ENCODE measurements around the gene LRRC49. TPM values are rescaled to one million over a fixed set of nuclear protein-coding genes. Genes with fewer than 3 reads are reported as not detected.

The LRRC49 gene
- total RNA-seq, 2 experiments from 2014 or later, result not detected

DNA sequence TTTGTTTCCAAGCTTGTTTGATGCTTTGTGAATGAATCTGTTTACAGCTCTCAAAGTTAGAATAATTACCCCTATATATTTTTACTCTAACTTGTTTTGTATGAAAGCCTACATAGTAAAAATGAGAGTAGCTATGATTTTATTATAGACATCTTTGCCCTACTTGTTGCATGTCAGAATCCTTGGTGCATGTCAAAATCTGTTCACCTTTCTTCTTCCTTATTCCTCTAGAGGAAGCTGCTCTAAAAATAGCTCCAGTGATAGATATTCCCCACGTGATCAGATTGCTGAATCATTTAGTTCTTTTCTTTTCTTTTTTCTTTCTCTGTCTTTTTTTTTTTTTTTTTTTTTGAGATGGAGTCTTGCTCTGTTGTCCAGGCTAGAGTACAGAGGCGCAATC, 39.8 kb downstream of the LRRC49 start:
- ChIA-PET POLR2A (no interaction called here), CTCF (ENCODE audit: unreplicated experiment) (no interaction called here)
- H3K9me3 ChIP-seq (ENCODE audit: low read length), result no peaks in the 10 kb centered on the region

GRCh38 chr15:70933411-70933810, 40.8 kb downstream of the LRRC49 start:
- Histone ChIP-seq H4K20me1 (ENCODE audit: insufficient read depth, low read length) (no peaks in the 10 kb centered on the region), H3K36me3 (ENCODE audit: insufficient read depth, low read length) (no peaks in the 10 kb centered on the region), H3K4me2 (ENCODE audit: low read length) (no peak overlapping the region), H3K79me2 (ENCODE audit: insufficient read depth, low read depth, low read length) (no peaks in the 10 kb centered on the region), H3K27ac (ENCODE audit: low read depth, low read length, poor library complexity, severe bottlenecking) (no peak overlapping the region), H3K9me3 (ENCODE audit: low read length) (no peaks in the 10 kb centered on the region), H3K4me3 (ENCODE audit: low read depth, low read length, poor library complexity, severe bottlenecking) (no peak overlapping the region), H3K9me2 (ENCODE audit: insufficient read depth, low read length) (no peaks in the 10 kb centered on the region), H2AFZ (ENCODE audit: low read length) (no peak overlapping the region), H3K4me1 (ENCODE audit: insufficient read depth, low read length, poor library complexity, severe bottlenecking) (no peaks in the 10 kb centered on the region)
- no peak for DNase-seq (ENCODE audit: low spot score)
- POLR2A ChIA-PET, result no interaction called here
- BruUV-seq (replicated peaks), result no TSS peak
- TF ChIP-seq CTCF (conservative IDR thresholded peaks at IDR 0.05; ENCODE audit: low read length) (no peak), EZH2phosphoT487 (IDR thresholded peaks at IDR 0.05; ENCODE audit: borderline replicate concordance, low read depth, low read length) (no peak)
- intact Hi-C loops (cut with micrococcal nuclease; ENCODE audit: unreplicated experiment), result no loop called here
- CTCF ChIA-PET (ENCODE audit: unreplicated experiment), result no interaction called here

More for the DNA sequence above, 39.8 kb downstream of the LRRC49 start:
- no peaks in the 10 kb centered on the region for H3K4me1 ChIP-seq (ENCODE audit: insufficient read depth, low read length, poor library complexity, severe bottlenecking)
- H3K27ac ChIP-seq (ENCODE audit: low read depth, low read length, poor library complexity, severe bottlenecking), result no peak overlapping the region
- no TSS peak for BruUV-seq (replicated peaks)
- no peak overlapping the region for H3K4me3 ChIP-seq (ENCODE audit: low read depth, low read length, poor library complexity, severe bottlenecking)
- no peak overlapping the region for H2AFZ ChIP-seq (ENCODE audit: low read length)
- no peaks in the 10 kb centered on the region for H3K36me3 ChIP-seq (ENCODE audit: insufficient read depth, low read length)
- TF ChIP-seq CTCF (conservative IDR thresholded peaks at IDR 0.05; ENCODE audit: low read length), result no peak
- TF ChIP-seq EZH2phosphoT487 (IDR thresholded peaks at IDR 0.05; ENCODE audit: borderline replicate concordance, low read depth, low read length), result no peak
- H3K4me2 ChIP-seq (ENCODE audit: low read length), result no peak overlapping the region
- intact Hi-C loops (cut with micrococcal nuclease; ENCODE audit: unreplicated experiment), result no loop called here
- no peaks in the 10 kb centered on the region for H3K79me2 ChIP-seq (ENCODE audit: insufficient read depth, low read depth, low read length)
- H4K20me1 ChIP-seq (ENCODE audit: insufficient read depth, low read length), result no peaks in the 10 kb centered on the region
- no peak for DNase-seq (ENCODE audit: low spot score)
- H3K9me2 ChIP-seq (ENCODE audit: insufficient read depth, low read length), result no peaks in the 10 kb centered on the region

- BruUV-seq (replicated peaks), result no TSS peak
- DNase-seq (ENCODE audit: low spot score), result no peak
- intact Hi-C loops (cut with micrococcal nuclease; ENCODE audit: unreplicated experiment), result no loop called here
- CTCF ChIA-PET (ENCODE audit: unreplicated experiment), result no interaction called here
- Histone ChIP-seq H3K79me2 (ENCODE audit: insufficient read depth, low read depth, low read length) (no peaks in the 10 kb centered on the region), H3K4me1 (ENCODE audit: insufficient read depth, low read length, poor library complexity, severe bottlenecking) (no peaks in the 10 kb centered on the region), H3K9me3 (ENCODE audit: low read length) (no peaks in the 10 kb centered on the region), H3K9me2 (ENCODE audit: insufficient read depth, low read length) (no peaks in the 10 kb centered on the region), H3K4me3 (ENCODE audit: low read depth, low read length, poor library complexity, severe bottlenecking) (no peak overlapping the region), H3K4me2 (ENCODE audit: low read length) (no peak overlapping the region), H3K27ac (ENCODE audit: low read depth, low read length, poor library complexity, severe bottlenecking) (no peak overlapping the region), H3K36me3 (ENCODE audit: insufficient read depth, low read length) (no peaks in the 10 kb centered on the region), H4K20me1 (ENCODE audit: insufficient read depth, low read length) (no peaks in the 10 kb centered on the region), H2AFZ (ENCODE audit: low read length) (no peak overlapping the region)
- POLR2A ChIA-PET, result no interaction called here
- TF ChIP-seq CTCF (conservative IDR thresholded peaks at IDR 0.05; ENCODE audit: low read length), result no peak
- no peak for TF ChIP-seq EZH2phosphoT487 (IDR thresholded peaks at IDR 0.05; ENCODE audit: borderline replicate concordance, low read depth, low read length)
Measured at GRCh38 chr15:70935631-70936030, 43.0 kb downstream of the LRRC49 start.
